Astrocyte (in vitro differentiated cells and primary cell): ENCODE results near the gene CPAMD8.

Source experiments
- CTCF ChIP-seq: IDR thresholded peaks from 2 replicates; pipeline ENCODE4 v1.5.1; 2011; ENCODE audit warnings: low read depth, mild to moderate bottlenecking, inconsistent platforms, low read length, moderate library complexity; ENCODE audit not compliant: insufficient read depth
- EZH2 ChIP-seq: IDR thresholded peaks from 2 replicates; pipeline ENCODE4 v1.6.1; 2012; ENCODE audit warnings: mild to moderate bottlenecking, low read length, inconsistent platforms; ENCODE audit not compliant: insufficient read depth

GRCh38 chr19:16886305-16886880 is 140.2 kb downstream of the CPAMD8 start:
- TF ChIP-seq CTCF (no peak), EZH2 (no peak)
